Stimulated activated CD4-positive, alpha-beta T cell treated with anti-CD3 and anti-CD28 coated beads, Interleukin-15, amount 100 ng/mL, for 1 hour (primary cell): ENCODE data around the gene SPEM3.

Experiments
- DNase-seq, 2 donors: peaks; one replicate each; pipeline ENCODE4 v3.0.0-alpha.2; 2020; ENCODE audit warnings: low read depth in 1 of 2, low spot score in 1 of 2

SPEM3 gene

GRCh38 chr17:7419819-7420610 lies 8.6 kb upstream of the SPEM3 start, which contains the start of gene SPEM1:
SPEM1 (plus strand) TSS chr17:7420324; CDS start chr17:7420385, 61 bp downstream.
- DNase-seq = no peak

- no peak for DNase-seq
Measured at GRCh38 chr17:7421186-7421585, 7.5 kb upstream of the SPEM3 start.

GRCh38 chr17:7423679-7424078 lies 5.0 kb upstream of the SPEM3 start:
- no peak for DNase-seq

- no peak for DNase-seq
Measured at GRCh38 chr17:7425316-7425715, 3.3 kb upstream of the SPEM3 start, which contains the start of gene SPEM2. SPEM2 (plus strand) TSS chr17:7425616; CDS start chr17:7425689, 73 bp downstream.

- no peak for DNase-seq
Measured at GRCh38 chr17:7425756-7426155, 2.9 kb upstream of the SPEM3 start.

- no peak for DNase-seq
Measured at GRCh38 chr17:7426203-7426863, 2.3 kb upstream of the SPEM3 start.

- no peak for DNase-seq
Measured at GRCh38 chr17:7426896-7427489, 1.7 kb upstream of the SPEM3 start.

- no peak for DNase-seq
Measured at GRCh38 chr17:7427549-7427948, 1.1 kb upstream of the SPEM3 start.

GRCh38 chr17:7429722-7430121 lies 1.1 kb downstream of the SPEM3 start:
- DNase-seq = no peak

- no peak for DNase-seq
Measured at GRCh38 chr17:7431231-7431630, 2.6 kb downstream of the SPEM3 start.

- no peak for DNase-seq
Measured at GRCh38 chr17:7432296-7432695, 3.6 kb downstream of the SPEM3 start.

- DNase-seq = peak; percentile 32 to 40
Measured at GRCh38 chr17:7435676-7436555, 7.3 kb downstream of the SPEM3 start.

GRCh38 chr17:7436556-7437368 lies 8.1 kb downstream of the SPEM3 start:
- DNase-seq = peak; percentile 69 to 76

- no peak for DNase-seq
Measured at GRCh38 chr17:7437369-7437863, 8.8 kb downstream of the SPEM3 start.

GRCh38 chr17:7437950-7438614 lies 9.4 kb downstream of the SPEM3 start:
- peak in 1 of 2 donors; percentile 64 for DNase-seq

- no peak for DNase-seq
Measured at GRCh38 chr17:7438656-7439460, 10.2 kb downstream of the SPEM3 start.

GRCh38 chr17:7439462-7440112 lies 10.9 kb downstream of the SPEM3 start, which contains the start of gene FGF11:
FGF11 (plus strand) TSS chr17:7439512; CDS start chr17:7439621, 109 bp downstream.
- DNase-seq = no peak
